ENCODE results near the gene CBR4.
"Not testable (repeated sequence)": the region's sequence is repeated elsewhere in the genome, so short reads cannot be mapped to it uniquely, and the experiment has no call there.

Gene CBR4

DNA sequence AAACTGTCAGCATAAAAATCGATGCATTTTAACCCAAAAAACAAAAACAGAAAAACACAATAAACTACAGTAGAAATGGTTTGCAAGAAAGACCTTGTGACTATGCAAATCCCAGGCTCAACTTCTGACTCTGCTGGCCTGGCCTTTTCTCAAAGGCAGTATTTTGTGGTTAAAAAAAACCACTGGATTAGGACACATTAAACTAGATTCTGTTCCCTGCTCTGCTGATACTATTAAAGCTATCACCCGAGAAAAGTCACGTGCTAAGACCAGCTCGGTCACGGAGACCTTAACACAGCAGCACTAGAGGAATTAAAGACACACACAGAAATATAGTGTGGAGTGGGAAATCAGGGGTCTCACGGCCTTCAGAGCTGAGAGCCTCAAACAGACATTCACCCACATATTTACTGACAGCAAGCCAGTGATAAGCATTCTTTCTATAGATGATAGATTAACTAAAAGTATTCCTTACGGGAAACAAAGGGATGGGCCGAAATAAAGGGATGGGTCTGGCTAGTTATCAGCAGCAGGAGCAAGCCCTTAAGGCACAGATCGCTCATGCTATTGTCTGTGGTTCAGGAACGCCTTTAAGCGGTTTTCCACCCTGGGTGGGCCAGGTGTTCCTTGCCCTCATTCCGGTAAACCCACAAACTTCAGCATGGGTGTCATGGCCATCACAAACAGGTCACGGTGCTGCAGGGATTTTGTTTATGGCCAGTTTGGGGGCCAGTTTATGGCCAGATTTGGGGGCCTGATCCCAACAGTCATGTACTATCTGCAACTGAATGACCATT is 16.1 kb downstream of the CBR4 start:
- no peak for TF ChIP-seq CTCF (conservative IDR thresholded peaks at IDR 0.05)
- no peak for TF ChIP-seq ZFX (IDR thresholded peaks at IDR 0.05)
- H3K27ac ChIP-seq: no peak overlapping the region

DNA sequence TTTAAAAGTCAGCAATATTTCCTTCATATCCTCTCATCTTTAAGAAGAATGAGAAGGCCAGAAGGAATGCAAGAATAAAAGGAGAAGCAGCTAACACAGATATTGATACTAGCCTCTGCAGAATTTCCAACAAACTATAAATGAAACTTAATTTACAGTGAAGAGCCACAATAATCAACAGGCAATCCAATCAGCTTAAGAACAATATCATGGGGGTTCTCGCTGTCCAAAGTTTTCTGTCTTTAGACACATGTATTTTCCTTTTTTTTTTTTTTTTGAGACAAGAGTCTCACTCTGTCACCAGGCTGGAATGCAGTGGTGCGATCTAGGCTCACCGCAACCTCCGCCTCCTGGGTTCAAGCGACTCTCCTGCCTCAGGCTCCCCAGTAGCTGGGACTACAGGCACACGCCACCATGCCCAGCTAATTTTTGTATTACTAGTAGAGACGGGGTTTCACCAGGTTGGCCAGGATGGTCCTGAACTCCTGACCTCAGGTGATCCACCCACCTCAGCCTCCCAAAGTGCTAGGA is 17.0 kb downstream of the CBR4 start:
- not testable (repeated sequence) for H3K27ac ChIP-seq

- no peak overlapping the region for H3K27ac ChIP-seq
- TF ChIP-seq CTCF (conservative IDR thresholded peaks at IDR 0.05) (no peak), ZFX (IDR thresholded peaks at IDR 0.05) (no peak)
Observed at GRCh38 chr4:168981942-168982341, 28.1 kb downstream of the CBR4 start.

DNA sequence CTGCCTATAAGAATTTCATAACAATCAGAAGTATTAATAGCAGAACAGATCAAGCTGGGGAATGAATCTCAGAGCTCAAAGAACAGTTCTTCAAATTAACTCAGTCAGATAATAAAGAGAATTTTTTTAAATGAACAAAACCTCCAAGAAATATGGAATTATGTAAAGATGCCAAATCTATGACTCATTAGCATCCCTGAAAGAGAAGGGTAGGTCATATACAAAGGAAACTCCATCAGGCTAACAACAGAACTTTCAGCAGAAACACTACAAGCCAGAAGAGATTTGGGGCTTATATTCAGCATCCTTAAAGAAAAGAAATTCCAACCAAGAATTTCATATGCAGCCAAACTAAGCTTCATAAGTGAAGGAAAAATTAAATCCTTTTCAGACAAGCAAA is 28.6 kb downstream of the CBR4 start:
- H3K27ac ChIP-seq: no peak overlapping the region
- TF ChIP-seq ZFX (IDR thresholded peaks at IDR 0.05) (no peak), CTCF (conservative IDR thresholded peaks at IDR 0.05) (no peak)

- TF ChIP-seq CTCF (conservative IDR thresholded peaks at IDR 0.05): no peak
- TF ChIP-seq ZFX (IDR thresholded peaks at IDR 0.05): no peak
- no peak overlapping the region for H3K27ac ChIP-seq
Observed at GRCh38 chr4:168979338-168979737, 30.7 kb downstream of the CBR4 start.

GRCh38 chr4:168978001-168978700 is 31.9 kb downstream of the CBR4 start:
- H3K27ac ChIP-seq: no peak overlapping the region

DNA sequence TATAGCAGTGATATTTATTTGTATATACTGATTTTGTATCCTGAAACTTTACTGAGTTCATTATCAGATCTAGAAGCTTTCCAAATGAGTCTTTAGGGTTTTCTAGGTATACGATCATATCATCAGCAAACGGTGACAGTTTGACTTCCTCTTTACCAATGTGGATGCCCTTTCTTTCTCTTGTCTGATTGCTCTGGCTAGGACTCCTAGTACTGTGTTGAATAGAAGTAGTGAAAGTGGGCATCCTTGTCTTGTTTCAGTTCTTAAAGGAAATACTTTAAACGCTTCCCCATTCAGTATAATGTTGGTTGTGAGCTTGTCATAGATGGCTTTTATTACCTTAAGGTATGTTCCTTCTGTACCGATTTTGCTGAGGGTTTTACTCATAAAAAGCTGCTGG is 37.5 kb downstream of the CBR4 start:
- TF ChIP-seq ZFX (IDR thresholded peaks at IDR 0.05) (no peak), CTCF (conservative IDR thresholded peaks at IDR 0.05) (no peak)
- no peak overlapping the region for H3K27ac ChIP-seq

More at GRCh38 chr4:168978001-168978700, 31.9 kb downstream of the CBR4 start:
- TF ChIP-seq ZFX (IDR thresholded peaks at IDR 0.05) (no peak), CTCF (conservative IDR thresholded peaks at IDR 0.05) (no peak)

Measured in C4-2B (cell line).